Neural progenitor cell (in vitro differentiated cells): ENCODE data around the gene NCKAP5.

Experiments used
- CTCF ChIP-seq: fragments of 200-600 bp; sonication (generic); IDR thresholded peaks from 2 replicates; pipeline ENCODE4 v1.5.1; 2017; ENCODE audit warnings: antibody characterized with exemption, mild to moderate bottlenecking
- EZH2 ChIP-seq: fragments of 200-600 bp; sonication (generic); IDR thresholded peaks from 2 replicates; pipeline ENCODE4 v1.6.1; 2017; ENCODE audit warnings: antibody characterized with exemption, mild to moderate bottlenecking, moderate library complexity
- EZH2phosphoT487 ChIP-seq: fragments of 200-600 bp; sonication (generic); IDR thresholded peaks from 2 replicates; pipeline ENCODE4 v1.6.1; 2017; ENCODE audit warnings: antibody characterized with exemption

- TF ChIP-seq CTCF, result no peak
- TF ChIP-seq EZH2, result no peak
- no peak for TF ChIP-seq EZH2phosphoT487
Measured at GRCh38 chr2:133569286-133569830, 1.1 kb upstream of the NCKAP5 start.
